SU-DHL-6 (cell line): ENCODE data around the gene OTUD5.

Experiments
- CTCF ChIP-seq: fragments of 200-600 bp; sonication (generic); IDR thresholded peaks from one replicate; pipeline ENCODE4 v1.5.1; 2017; ENCODE audit warnings: antibody characterized with exemption, mild to moderate bottlenecking, low read length, moderate library complexity; ENCODE audit not compliant: insufficient read depth, poor library complexity, severe bottlenecking
- EZH2phosphoT487 ChIP-seq: fragments of 200-600 bp; sonication (generic), shearing (Covaris generic); conservative IDR thresholded peaks from 2 replicates; pipeline ENCODE4 v1.6.1; 2018; ENCODE audit warnings: mild to moderate bottlenecking, antibody characterized with exemption, low read length, moderate library complexity, mixed read lengths

- TF ChIP-seq EZH2phosphoT487 (no peak), CTCF (no peak)
These were observed 18.5 kb downstream of the OTUD5 start for GRCh38 chrX:48938721-48939425.
